Bronchial epithelial cell (primary cell): Measurements from ENCODE around the gene MET. TPM values are rescaled to one million over a fixed set of nuclear protein-coding genes. Genes with fewer than 3 reads are reported as not detected.
"Not testable (repeated sequence)": the region's sequence is repeated elsewhere in the genome, so short reads cannot be mapped to it uniquely, and the experiment has no call there.

ENCODE experiments used
- DNase-seq: peaks from one replicate; pipeline ENCODE4 v3.0.0-alpha.2; 2010; ENCODE audit warnings: low read depth
- FAIRE-seq: peaks from 2 replicates; lab custom pipeline; 2011; peaks lifted over from hg19 to GRCh38; lab: Jason Lieb, UNC
- H3K27me3 ChIP-seq: 2 replicates; pipeline ENCODE4 v1.5.1; 2011; ENCODE audit warnings: low read length; ENCODE audit not compliant: control insufficient read depth, insufficient read depth
- H3K36me3 ChIP-seq: 2 replicates; pipeline ENCODE4 v1.5.1; 2011; ENCODE audit warnings: low read length; ENCODE audit not compliant: control insufficient read depth, insufficient read depth
- H3K4me3 ChIP-seq: 2 replicates; pipeline ENCODE4 v1.5.1; 2011; ENCODE audit warnings: mild to moderate bottlenecking, low read depth, low read length, control low read depth
- CTCF ChIP-seq: IDR thresholded peaks from 2 replicates; pipeline ENCODE4 v1.5.1; 2011; ENCODE audit warnings: mild to moderate bottlenecking, moderate library complexity, low read length, control low read depth, inconsistent platforms; ENCODE audit not compliant: insufficient read depth, severe bottlenecking
- total RNA-seq: library from RNA; depleted of rRNA; stranded (reverse); fragments of >200 nt; gene quantifications from 2 replicates; pipeline ENCODE4 v1.2.1, GENCODE V29; 2014

Gene MET
- total RNA-seq, 1 donor from 2014 or later = 156 TPM

GRCh38 chr7:116631676-116632075 is 40.3 kb upstream of the MET start:
- no peaks in the 10 kb centered on the region for H3K27me3 ChIP-seq
- H3K36me3 ChIP-seq = no peaks in the 10 kb centered on the region
- no peak for TF ChIP-seq CTCF
- FAIRE-seq (no peak), DNase-seq (no peak)
- H3K4me3 ChIP-seq = no peak overlapping the region

GRCh38 chr7:116632384-116632783 is 39.6 kb upstream of the MET start:
- FAIRE-seq (no peak), DNase-seq (no peak)
- H3K27me3 ChIP-seq = no peaks in the 10 kb centered on the region
- no peaks in the 10 kb centered on the region for H3K36me3 ChIP-seq
- no peak for TF ChIP-seq CTCF
- no peak overlapping the region for H3K4me3 ChIP-seq

GRCh38 chr7:116633131-116633988 is 38.6 kb upstream of the MET start:
- FAIRE-seq = no peak
- peak; percentile 31 for TF ChIP-seq CTCF

GRCh38 chr7:116636997-116637396 is 35.0 kb upstream of the MET start:
- Histone ChIP-seq H3K4me3 (no peak overlapping the region), H3K36me3 (no peaks in the 10 kb centered on the region), H3K27me3 (no peaks in the 10 kb centered on the region)
- no peak for TF ChIP-seq CTCF
- DNase-seq = no peak
- FAIRE-seq = no peak

More at GRCh38 chr7:116633131-116633988, 38.6 kb upstream of the MET start:
- peak; percentile 91 for DNase-seq
- H3K27me3 ChIP-seq = no peaks in the 10 kb centered on the region
- H3K36me3 ChIP-seq = no peaks in the 10 kb centered on the region
- H3K4me3 ChIP-seq = no peak overlapping the region

- not testable (repeated sequence) for FAIRE-seq
Measured at GRCh38 chr7:116638592-116638991, 33.4 kb upstream of the MET start.

GRCh38 chr7:116641551-116642153 is 30.3 kb upstream of the MET start:
- no peaks in the 10 kb centered on the region for H3K36me3 ChIP-seq
- H3K27me3 ChIP-seq = no peaks in the 10 kb centered on the region
- no peak for TF ChIP-seq CTCF
- FAIRE-seq = no peak
- no peak overlapping the region for H3K4me3 ChIP-seq
- no peak for DNase-seq

More at GRCh38 chr7:116638592-116638991, 33.4 kb upstream of the MET start:
- H3K36me3 ChIP-seq, H3K4me3 ChIP-seq, H3K27me3 ChIP-seq, DNase-seq: not testable (repeated sequence)

GRCh38 chr7:116643148-116643547 is 28.8 kb upstream of the MET start:
- H3K36me3 ChIP-seq, H3K4me3 ChIP-seq, DNase-seq, FAIRE-seq, H3K27me3 ChIP-seq: not testable (repeated sequence)
